HG03520 (cell line): ENCODE data around the gene SEC14L5.

Experiments used
- ATAC-seq: cut with Tn5 transposase; IDR thresholded peaks from one replicate; pipeline ENCODE4 v1.9.1; 2021; ENCODE audit warnings: mild to moderate bottlenecking, moderate library complexity; ENCODE audit not compliant: unreplicated experiment

SEC14L5 gene

GRCh38 chr16:5062790-5063765 lies 104.9 kb downstream of the SEC14L5 start:
- ATAC-seq: no peak

GRCh38 chr16:5064915-5065314 lies 106.8 kb downstream of the SEC14L5 start:
- no peak for ATAC-seq

- ATAC-seq: no peak
Measured at GRCh38 chr16:5065326-5065725, 107.2 kb downstream of the SEC14L5 start.

- no peak for ATAC-seq
Measured at GRCh38 chr16:5065813-5066212, 107.7 kb downstream of the SEC14L5 start, which contains the start of gene C16orf89. C16orf89 (minus strand) TSS chr16:5065956; CDS start chr16:5065908, 48 bp downstream.

GRCh38 chr16:5066511-5066910 lies 108.4 kb downstream of the SEC14L5 start:
- no peak for ATAC-seq
